Trophoblast cell (in vitro differentiated cells and primary cell): ENCODE results near the gene HRK.
"Not testable (repeated sequence)": the region's sequence is repeated elsewhere in the genome, so short reads cannot be mapped to it uniquely, and the experiment has no call there.

Source experiments
- DNase-seq, 2 donors: peaks; one replicate each; pipeline ENCODE4 v3.0.0-alpha.2; 2016
- H2AFZ ChIP-seq: 2 replicates; pipeline ENCODE4 v1.6.1; 2013; ENCODE audit warnings: low read length, moderate library complexity, mild to moderate bottlenecking; ENCODE audit not compliant: insufficient read depth, poor library complexity
- H2AK5ac ChIP-seq: 2 replicates; pipeline ENCODE4 v1.6.1; 2013; ENCODE audit warnings: mild to moderate bottlenecking, low read length
- H2BK120ac ChIP-seq: 2 replicates; pipeline ENCODE4 v1.6.1; 2013; ENCODE audit warnings: low read length, mild to moderate bottlenecking, moderate library complexity; ENCODE audit not compliant: insufficient read depth, poor library complexity
- H2BK12ac ChIP-seq: 2 replicates; pipeline ENCODE4 v1.6.1; 2013; ENCODE audit warnings: mild to moderate bottlenecking, low read length, moderate library complexity
- H2BK5ac ChIP-seq: 2 replicates; pipeline ENCODE4 v1.6.1; 2013; ENCODE audit warnings: low read length, low read depth, moderate library complexity, mild to moderate bottlenecking; ENCODE audit not compliant: poor library complexity
- H3K14ac ChIP-seq: 2 replicates; pipeline ENCODE4 v1.6.1; 2013; ENCODE audit warnings: mild to moderate bottlenecking, low read length
- H3K18ac ChIP-seq: 2 replicates; pipeline ENCODE4 v1.6.1; 2013; ENCODE audit warnings: mild to moderate bottlenecking, low read length
- H3K23ac ChIP-seq: 2 replicates; pipeline ENCODE4 v1.6.1; 2013; ENCODE audit warnings: low read length
- H3K27ac ChIP-seq: 2 replicates; pipeline ENCODE4 v1.5.1; 2013; ENCODE audit warnings: low read depth, mild to moderate bottlenecking, inconsistent platforms, low read length, moderate library complexity
- H3K27me3 ChIP-seq: 2 replicates; pipeline ENCODE4 v1.6.1; 2013; ENCODE audit warnings: inconsistent platforms, mild to moderate bottlenecking, low read length, moderate library complexity; ENCODE audit not compliant: insufficient read depth
- H3K36me3 ChIP-seq, 2 experiments: 1 replicate in 1 of 2; 2 replicates in 1 of 2; pipeline ENCODE4 v1.6.1; 2013; ENCODE audit warnings: low read length in 2 of 2, mild to moderate bottlenecking in 2 of 2, moderate library complexity in 1 of 2; ENCODE audit not compliant: insufficient read depth in 2 of 2, control insufficient read depth in 1 of 2
- H3K4ac ChIP-seq: 2 replicates; pipeline ENCODE4 v1.6.1; 2013; ENCODE audit warnings: low read depth, mild to moderate bottlenecking, low read length, moderate library complexity
- H3K4me1 ChIP-seq, 2 experiments: 1 replicate in 1 of 2; 2 replicates in 1 of 2; pipeline ENCODE4 v1.6.1; 2013; ENCODE audit warnings: low read length in 2 of 2, mild to moderate bottlenecking in 2 of 2, moderate library complexity in 1 of 2; ENCODE audit not compliant: insufficient read depth in 2 of 2, control insufficient read depth in 1 of 2
- H3K4me2 ChIP-seq: 2 replicates; pipeline ENCODE4 v1.6.1; 2013; ENCODE audit warnings: inconsistent platforms, mild to moderate bottlenecking, low read length, moderate library complexity
- H3K4me3 ChIP-seq: 2 replicates; pipeline ENCODE4 v1.5.1; 2013; ENCODE audit warnings: mild to moderate bottlenecking, low read depth, low read length, inconsistent platforms
- H3K79me1 ChIP-seq: one replicate; pipeline ENCODE4 v1.6.1; 2013; ENCODE audit warnings: low read length
- H3K79me2 ChIP-seq: 2 replicates; pipeline ENCODE4 v1.6.1; 2013; ENCODE audit warnings: low read length, mild to moderate bottlenecking; ENCODE audit not compliant: control insufficient read depth, insufficient read depth, poor library complexity
- H3K9ac ChIP-seq: 2 replicates; pipeline ENCODE4 v1.6.1; 2013; ENCODE audit warnings: mild to moderate bottlenecking, low read length
- H3K9me3 ChIP-seq: 2 replicates; pipeline ENCODE4 v1.6.1; 2013; ENCODE audit warnings: low read depth, mild to moderate bottlenecking, control low read depth, inconsistent platforms, low read length; ENCODE audit not compliant: insufficient read depth
- H4K12ac ChIP-seq: 2 replicates; pipeline ENCODE4 v1.6.1; 2013; ENCODE audit warnings: low read depth, mild to moderate bottlenecking, low read length, moderate library complexity
- H4K8ac ChIP-seq: 2 replicates; pipeline ENCODE4 v1.6.1; 2013; ENCODE audit warnings: low read depth, mild to moderate bottlenecking, low read length, moderate library complexity
- H4K91ac ChIP-seq: one replicate; pipeline ENCODE4 v1.6.1; 2013; ENCODE audit warnings: low read depth, mild to moderate bottlenecking, low read length, moderate library complexity
- WGBS: extraction: QIAGEN DNeasy Blood & Tissue Kit; methylation state at CpG from one replicate; pipeline ENCODE4 v1.1.7; 2013; ENCODE audit warnings: missing lambda C conversion rate; ENCODE audit not compliant: insufficient read length, insufficient coverage; ENCODE audit errors: extremely low coverage; 5-methylcytosine and 5-hydroxymethylcytosine counted together

Gene HRK

GRCh38 chr12:116820064-116820656 lies 61.1 kb downstream of the HRK start:
- no peak overlapping the region for H3K9ac ChIP-seq
- no peak overlapping the region for H3K14ac ChIP-seq
- H3K79me2 ChIP-seq = peaks cover 3% of the 10 kb centered on the region
- no peak overlapping the region for H2BK120ac ChIP-seq
- H3K79me1 ChIP-seq = peaks cover 4% of the 10 kb centered on the region
- no peak overlapping the region for H3K18ac ChIP-seq
- H3K23ac ChIP-seq = no peak overlapping the region
- no peak overlapping the region for H2AFZ ChIP-seq
- H4K12ac ChIP-seq = no peak overlapping the region
- no peaks in the 10 kb centered on the region for H3K27me3 ChIP-seq
- no peak overlapping the region for H2BK12ac ChIP-seq
- no peak overlapping the region for H3K27ac ChIP-seq
- no peak overlapping the region for H4K91ac ChIP-seq
- no peak overlapping the region for H4K8ac ChIP-seq
- H3K36me3 ChIP-seq = no peaks in the 10 kb centered on the region
- no peak overlapping the region for H3K4ac ChIP-seq
- DNase-seq = no peak
- H2AK5ac ChIP-seq = no peak overlapping the region
- H3K4me2 ChIP-seq = no peak overlapping the region
- no peak overlapping the region for H2BK5ac ChIP-seq
- WGBS = no CpG with 5 or more reads among the region's 10 CpGs
- H3K4me3 ChIP-seq = no peak overlapping the region
- no peaks in the 10 kb centered on the region for H3K9me3 ChIP-seq
- H3K4me1 ChIP-seq = peaks cover 0 to 7% of the 10 kb centered on the region in 2 experiments

- Histone ChIP-seq H3K27ac (peak overlapping the region; percentile 88), H4K12ac (peak overlapping the region; percentile 56), H3K79me2 (peaks cover 3% of the 10 kb centered on the region), H3K27me3 (no peaks in the 10 kb centered on the region), H3K79me1 (peaks cover 4% of the 10 kb centered on the region), H4K91ac (peak overlapping the region; percentile 76), H3K36me3 (no peaks in the 10 kb centered on the region), H2BK12ac (no peak overlapping the region), H3K9me3 (no peaks in the 10 kb centered on the region), H3K4me1 (peaks cover 0 to 7% of the 10 kb centered on the region in 2 experiments), H3K4ac (peak overlapping the region; percentile 8), H4K8ac (peak overlapping the region; percentile 78), H3K18ac (peak overlapping the region; percentile 69), H2AK5ac (no peak overlapping the region), H2BK5ac (peak overlapping the region; percentile 65), H3K4me2 (peak overlapping the region; percentile 68), H2BK120ac (peak overlapping the region; percentile 60), H3K14ac (peak overlapping the region; percentile 40), H3K4me3 (peak overlapping the region; percentile 80), H2AFZ (peak overlapping the region; percentile 64), H3K9ac (peak overlapping the region; percentile 78), H3K23ac (no peak overlapping the region)
- peak; percentile 91 to 93 for DNase-seq
- WGBS = no CpG with 5 or more reads among the region's 70 CpGs
These were observed 62.1 kb downstream of the HRK start for GRCh38 chr12:116818948-116819832.

- peak overlapping the region; percentile 69 for H3K18ac ChIP-seq
- peaks cover 3% of the 10 kb centered on the region for H3K79me2 ChIP-seq
- no CpG with 5 or more reads among the region's 11 CpGs for WGBS
- DNase-seq = peak in 1 of 2 donors; percentile 2
- no peaks in the 10 kb centered on the region for H3K27me3 ChIP-seq
- peak overlapping the region; percentile 64 for H2AFZ ChIP-seq
- H3K4me3 ChIP-seq = peak overlapping the region; percentile 80
- H4K12ac ChIP-seq = peak overlapping the region; percentile 56
- H2BK120ac ChIP-seq = no peak overlapping the region
- no peak overlapping the region for H3K9ac ChIP-seq
- no peaks in the 10 kb centered on the region for H3K36me3 ChIP-seq
- H3K79me1 ChIP-seq = peaks cover 4% of the 10 kb centered on the region
- no peaks in the 10 kb centered on the region for H3K9me3 ChIP-seq
- H3K27ac ChIP-seq = peak overlapping the region; percentile 88
- H3K4ac ChIP-seq = no peak overlapping the region
- H2BK12ac ChIP-seq = no peak overlapping the region
- H3K4me1 ChIP-seq = peaks cover 0 to 7% of the 10 kb centered on the region in 2 experiments
- H3K23ac ChIP-seq = no peak overlapping the region
- H2AK5ac ChIP-seq = no peak overlapping the region
- no peak overlapping the region for H2BK5ac ChIP-seq
- H3K14ac ChIP-seq = no peak overlapping the region
- peak overlapping the region; percentile 76 for H4K91ac ChIP-seq
- H4K8ac ChIP-seq = peak overlapping the region; percentile 78
- peak overlapping the region; percentile 68 for H3K4me2 ChIP-seq
These were observed 62.8 kb downstream of the HRK start for GRCh38 chr12:116818341-116818856.

GRCh38 chr12:116814766-116815165 lies 66.5 kb downstream of the HRK start:
- not testable (repeated sequence) for H3K79me1 ChIP-seq, H3K4ac ChIP-seq, H3K14ac ChIP-seq, H2BK120ac ChIP-seq, H3K9ac ChIP-seq, H3K4me2 ChIP-seq, H3K9me3 ChIP-seq, H2AK5ac ChIP-seq, H4K12ac ChIP-seq, H3K4me1 ChIP-seq, H3K27ac ChIP-seq, H3K18ac ChIP-seq, H3K23ac ChIP-seq, H2BK12ac ChIP-seq, DNase-seq, H2AFZ ChIP-seq, H3K36me3 ChIP-seq, H3K27me3 ChIP-seq, H3K4me3 ChIP-seq, H3K79me2 ChIP-seq, H4K8ac ChIP-seq, H2BK5ac ChIP-seq, H4K91ac ChIP-seq
- no CpG with 5 or more reads among the region's 10 CpGs for WGBS
